A673 (cell line): ENCODE data around the gene HID1. TPM values are rescaled to one million over a fixed set of nuclear protein-coding genes. Genes with fewer than 3 reads are reported as not detected.

ENCODE experiments used
- BruUV-seq: library from RNA; stranded (reverse); fragments of 400-500 nt; replicated peaks from 2 replicates; lab custom pipeline; 2021; lab: Mats Ljungman, UMichigan
- CTCF ChIA-PET: fragments of 300-600 bp; sonication (Branson Sonifier 250); formaldehyde crosslinking; loops from one replicate; lab custom pipeline; 2022; ENCODE audit warnings: antibody characterized with exemption; lab: Charles Lee
- POLR2A ChIA-PET: fragments of 300-600 bp; sonication (Branson Sonifier 250); formaldehyde crosslinking; loops from one replicate; lab custom pipeline; 2022; ENCODE audit warnings: antibody characterized with exemption; ENCODE audit not compliant: low non-redundant PET; lab: Charles Lee
- DNase-seq: peaks from one replicate; pipeline ENCODE4 v3.0.0-alpha.2; 2015; ENCODE audit warnings: low spot score
- H3K27ac ChIP-seq: fragments of 200-600 bp; sonication (generic); 2 replicates; pipeline ENCODE4 v1.5.1; 2016; ENCODE audit warnings: mixed run types, low read depth, mild to moderate bottlenecking, mixed read lengths, antibody characterized with exemption, low read length; ENCODE audit not compliant: poor library complexity, severe bottlenecking
- H3K27me3 ChIP-seq: fragments of 200-600 bp; sonication (generic); replicated peaks from 2 replicates; pipeline ENCODE4 v1.6.1; 2017; ENCODE audit warnings: mixed run types, low read depth, mild to moderate bottlenecking, mixed read lengths, antibody characterized with exemption, low read length; ENCODE audit not compliant: insufficient read depth, poor library complexity
- H3K36me3 ChIP-seq: fragments of 200-600 bp; sonication (generic); 2 replicates; pipeline ENCODE4 v1.6.1; 2016; ENCODE audit warnings: mixed run types, mild to moderate bottlenecking, mixed read lengths, antibody characterized with exemption, low read length; ENCODE audit not compliant: insufficient read depth, poor library complexity, severe bottlenecking
- H3K4me1 ChIP-seq: fragments of 200-600 bp; sonication (generic); 2 replicates; pipeline ENCODE4 v1.6.1; 2017; ENCODE audit warnings: mixed run types, mild to moderate bottlenecking, mixed read lengths, antibody characterized with exemption, low read length; ENCODE audit not compliant: insufficient read depth, poor library complexity, severe bottlenecking
- H3K4me3 ChIP-seq: fragments of 200-600 bp; sonication (generic); 2 replicates; pipeline ENCODE4 v1.5.1; 2016; ENCODE audit warnings: low read depth, mixed run types, mild to moderate bottlenecking, mixed read lengths, low read length; ENCODE audit not compliant: poor library complexity, severe bottlenecking
- H3K9me3 ChIP-seq: fragments of 200-600 bp; sonication (generic); 2 replicates; pipeline ENCODE4 v1.6.1; 2016; ENCODE audit warnings: mixed run types, low read depth, mild to moderate bottlenecking, mixed read lengths, antibody characterized with exemption, low read length; ENCODE audit not compliant: poor library complexity, severe bottlenecking
- EZH2 ChIP-seq: fragments of 200-600 bp; sonication (generic); IDR thresholded peaks from 2 replicates; pipeline ENCODE4 v1.6.1; 2017; ENCODE audit warnings: borderline replicate concordance, low read depth, mild to moderate bottlenecking, mixed read lengths, antibody characterized with exemption, low read length; ENCODE audit not compliant: poor library complexity, severe bottlenecking
- intact Hi-C: fragments of 100-400 bp; cut with micrococcal nuclease; formaldehyde crosslinking; loops from one replicate; pipeline ENCODE4 v1.10.0; 2022; ENCODE audit not compliant: unreplicated experiment
- total RNA-seq: library from RNA; stranded (reverse); gene quantifications from 2 replicates; pipeline ENCODE4 v1.2.3, GENCODE V29; 2021
- TF ChIP-seq, protein P1 (sequence below): fragments of 300-800, 200-600 bp; sonication (generic); conservative IDR thresholded peaks from 2 replicates; pipeline ENCODE4 v1.5.1; 2017; ENCODE audit warnings: low read depth, mild to moderate bottlenecking, antibody characterized with exemption, low read length, moderate library complexity, mixed read lengths

Gene HID1
- total RNA-seq, 1 experiment from 2014 or later, result 1.2 TPM

DNA sequence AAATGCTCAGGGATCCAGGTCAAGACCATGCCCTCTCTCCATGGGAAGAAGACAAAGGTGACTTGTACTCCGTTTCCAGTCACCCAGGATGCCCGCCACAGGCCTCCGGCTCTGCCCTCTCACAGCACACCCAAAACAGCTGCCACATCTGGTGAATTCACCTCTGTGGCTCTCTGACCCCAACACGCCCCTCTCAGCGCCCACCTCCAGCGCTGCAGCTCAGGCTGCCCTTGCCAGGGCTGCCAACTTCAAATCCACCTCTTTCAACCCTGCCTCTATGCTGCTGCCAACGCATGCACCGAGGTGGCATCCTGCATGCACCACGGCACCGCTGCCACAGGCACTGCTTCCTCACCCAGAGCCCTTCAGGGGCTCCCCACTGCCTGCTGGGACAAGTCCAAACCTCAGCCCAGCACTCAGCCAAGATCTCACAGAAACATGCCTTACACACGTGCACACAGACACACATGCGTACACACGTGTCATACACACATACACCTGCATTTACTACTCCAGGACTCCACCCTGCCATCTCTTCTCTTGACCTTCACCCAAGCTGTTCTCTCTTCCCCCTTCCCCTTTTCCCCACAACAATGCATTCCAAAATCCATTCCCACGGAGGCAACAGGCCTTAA lies 7.5 kb downstream of the HID1 start:
- no peak for DNase-seq
- no peaks in the 10 kb centered on the region for H3K9me3 ChIP-seq
- H3K4me3 ChIP-seq, result no peak overlapping the region
- CTCF ChIA-PET, result no interaction called here
- H3K27me3 ChIP-seq, result no peaks in the 10 kb centered on the region
- H3K27ac ChIP-seq, result no peak overlapping the region
- TF ChIP-seq EZH2, result no peak
- TF ChIP-seq, protein P1, sequence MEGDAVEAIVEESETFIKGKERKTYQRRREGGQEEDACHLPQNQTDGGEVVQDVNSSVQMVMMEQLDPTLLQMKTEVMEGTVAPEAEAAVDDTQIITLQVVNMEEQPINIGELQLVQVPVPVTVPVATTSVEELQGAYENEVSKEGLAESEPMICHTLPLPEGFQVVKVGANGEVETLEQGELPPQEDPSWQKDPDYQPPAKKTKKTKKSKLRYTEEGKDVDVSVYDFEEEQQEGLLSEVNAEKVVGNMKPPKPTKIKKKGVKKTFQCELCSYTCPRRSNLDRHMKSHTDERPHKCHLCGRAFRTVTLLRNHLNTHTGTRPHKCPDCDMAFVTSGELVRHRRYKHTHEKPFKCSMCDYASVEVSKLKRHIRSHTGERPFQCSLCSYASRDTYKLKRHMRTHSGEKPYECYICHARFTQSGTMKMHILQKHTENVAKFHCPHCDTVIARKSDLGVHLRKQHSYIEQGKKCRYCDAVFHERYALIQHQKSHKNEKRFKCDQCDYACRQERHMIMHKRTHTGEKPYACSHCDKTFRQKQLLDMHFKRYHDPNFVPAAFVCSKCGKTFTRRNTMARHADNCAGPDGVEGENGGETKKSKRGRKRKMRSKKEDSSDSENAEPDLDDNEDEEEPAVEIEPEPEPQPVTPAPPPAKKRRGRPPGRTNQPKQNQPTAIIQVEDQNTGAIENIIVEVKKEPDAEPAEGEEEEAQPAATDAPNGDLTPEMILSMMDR, result no peak
- H3K36me3 ChIP-seq, result no peaks in the 10 kb centered on the region
- intact Hi-C loops, result loop anchor here (5.0 to 10.0 kb wide), 2 partner anchors 67 to 150 kb away; no protein-coding TSS in a partner anchor
- no TSS peak for BruUV-seq
- POLR2A ChIA-PET, result no interaction called here
- H3K4me1 ChIP-seq, result no peaks in the 10 kb centered on the region

DNA sequence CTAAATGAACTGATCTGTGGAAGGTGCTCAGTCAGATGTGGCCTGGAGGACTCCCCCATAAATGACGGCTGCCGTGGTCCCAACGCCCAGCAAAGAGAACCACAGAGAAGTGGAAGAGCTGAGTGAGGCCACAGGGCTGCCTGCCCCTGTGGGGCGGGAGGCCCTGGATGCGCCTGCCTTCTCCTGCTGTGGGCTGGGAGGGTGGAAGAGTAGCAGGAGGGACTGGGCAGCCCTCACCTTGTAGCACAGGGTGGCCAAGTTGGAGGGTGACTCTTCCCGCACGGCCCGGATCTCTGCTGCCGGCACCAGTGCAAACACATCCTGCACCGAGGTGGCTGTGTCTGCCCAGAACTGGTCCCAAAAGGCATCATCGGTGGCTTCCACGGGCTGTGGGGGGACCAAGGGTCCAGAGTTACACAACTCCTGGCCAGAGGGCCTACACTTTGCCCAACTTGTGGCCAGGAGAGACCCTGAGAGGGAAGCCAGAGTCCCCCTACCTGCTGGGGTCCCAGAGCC lies 8.3 kb downstream of the HID1 start:
- Histone ChIP-seq H3K27ac (no peak overlapping the region), H3K36me3 (no peaks in the 10 kb centered on the region), H3K27me3 (no peaks in the 10 kb centered on the region), H3K4me1 (no peaks in the 10 kb centered on the region), H3K4me3 (no peak overlapping the region), H3K9me3 (no peaks in the 10 kb centered on the region)
- BruUV-seq, result no TSS peak
- DNase-seq, result no peak
- CTCF ChIA-PET, result no interaction called here
- intact Hi-C loops, result loop anchor here (5.0 to 10.0 kb wide), 2 partner anchors 68 to 150 kb away; no protein-coding TSS in a partner anchor
- POLR2A ChIA-PET, result no interaction called here
- TF ChIP-seq, protein P1, result no peak
- no peak for TF ChIP-seq EZH2

DNA sequence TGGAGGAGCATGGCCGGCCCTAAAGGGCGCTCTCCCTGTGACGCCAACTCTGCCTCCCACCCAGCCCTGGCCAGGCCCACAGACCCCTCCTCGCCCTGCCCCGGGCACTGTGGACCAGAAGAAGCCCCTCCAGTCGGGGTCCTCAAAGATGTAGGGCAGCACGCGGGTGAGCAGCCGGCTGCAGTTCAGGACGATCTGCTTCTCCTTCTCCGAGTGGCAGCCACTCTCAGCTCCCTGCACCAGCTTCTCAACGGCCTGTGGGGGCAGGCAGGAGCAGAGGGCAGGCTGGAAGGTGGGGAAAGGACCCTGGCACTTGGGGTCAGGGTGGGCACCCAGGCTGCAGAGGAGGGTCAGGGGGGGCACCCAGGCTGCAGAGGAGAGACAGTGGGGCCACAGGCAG lies 8.9 kb downstream of the HID1 start:
- no peaks in the 10 kb centered on the region for H3K9me3 ChIP-seq
- no peaks in the 10 kb centered on the region for H3K27me3 ChIP-seq
- intact Hi-C loops, result loop anchor here (5.0 to 10.0 kb wide), 2 partner anchors 69 to 151 kb away; no protein-coding TSS in a partner anchor
- DNase-seq, result no peak
- H3K27ac ChIP-seq, result no peak overlapping the region
- ChIA-PET POLR2A (interaction anchor here (0.7 kb wide), 1 partner anchor 10 kb away, joined by 4 read pairs; no protein-coding TSS in a partner anchor), CTCF (no interaction called here)
- BruUV-seq, result no TSS peak
- no peak for TF ChIP-seq EZH2
- TF ChIP-seq, protein P1, result peak; percentile 25; the same call in 1 of the 2 replicates
- no peak overlapping the region for H3K4me3 ChIP-seq
- H3K36me3 ChIP-seq, result no peaks in the 10 kb centered on the region
- no peaks in the 10 kb centered on the region for H3K4me1 ChIP-seq
